WTC11 (cell line): ENCODE data around the gene SPATA6. TPM values are rescaled to one million over a fixed set of nuclear protein-coding genes. Genes with fewer than 3 reads are reported as not detected.

Source experiments
- ATAC-seq: fragments of 200-7000 bp; cut with Tn5 transposase; 2 replicates; pipeline ENCODE4 v1.10.0; 2021; ENCODE audit warnings: mild to moderate bottlenecking, moderate library complexity
- CTCF ChIA-PET: fragments of 300-600 bp; sonication (Branson Sonifier 250); formaldehyde crosslinking; loops from one replicate; lab custom pipeline; 2021; ENCODE audit warnings: antibody characterized with exemption; lab: Charles Lee
- POLR2A ChIA-PET: fragments of 350-600 bp; sonication (Branson Sonifier 250); formaldehyde crosslinking; loops from one replicate; lab custom pipeline; 2021; ENCODE audit warnings: antibody characterized with exemption; lab: Charles Lee
- DNase-seq: peaks from one replicate; pipeline ENCODE4 v3.0.0; 2021; ENCODE audit warnings: low spot score
- H3K27ac Mint-ChIP-seq: 2 replicates; pipeline ENCODE4 v1.8.0; 2021; ENCODE audit warnings: mixed read lengths
- H3K27me3 Mint-ChIP-seq: 2 replicates; pipeline ENCODE4 v1.8.0; 2021; ENCODE audit warnings: low read depth, mild to moderate bottlenecking, moderate library complexity, mixed read lengths
- H3K36me3 Mint-ChIP-seq: 2 replicates; pipeline ENCODE4 v1.8.0; 2021; ENCODE audit warnings: mixed read lengths
- H3K4me1 Mint-ChIP-seq: 2 replicates; pipeline ENCODE4 v1.8.0; 2022; ENCODE audit warnings: mixed read lengths
- H3K4me3 Mint-ChIP-seq: 2 replicates; pipeline ENCODE4 v1.8.0; 2021; ENCODE audit warnings: mild to moderate bottlenecking, moderate library complexity, mixed read lengths
- H3K9me3 Mint-ChIP-seq: 2 replicates; pipeline ENCODE4 v1.8.0; 2021; ENCODE audit warnings: mixed read lengths
- ARID4B ChIP-seq: sonication (generic); formaldehyde crosslinking; IDR thresholded peaks from 2 replicates; pipeline ENCODE4 v1.8.0; 2023; ENCODE audit warnings: missing genetic modification reagents, mild to moderate bottlenecking, borderline replicate concordance
- CREB1 ChIP-seq: sonication (generic); formaldehyde crosslinking; IDR thresholded peaks from 2 replicates; pipeline ENCODE4 v1.8.0; 2023; ENCODE audit warnings: mild to moderate bottlenecking, missing genetic modification reagents
- CREM ChIP-seq: sonication (generic); formaldehyde crosslinking; IDR thresholded peaks from 2 replicates; pipeline ENCODE4 v1.8.1; 2022; ENCODE audit warnings: mild to moderate bottlenecking, missing genetic modification reagents, moderate library complexity
- E2F4 ChIP-seq: sonication (generic); formaldehyde crosslinking; IDR thresholded peaks from 2 replicates; pipeline ENCODE4 v1.8.1; 2022; ENCODE audit warnings: low read depth, mild to moderate bottlenecking, moderate library complexity, missing genetic modification reagents, borderline replicate concordance
- E2F5 ChIP-seq: sonication (generic); formaldehyde crosslinking; IDR thresholded peaks from 2 replicates; pipeline ENCODE4 v1.8.1; 2022; ENCODE audit warnings: mild to moderate bottlenecking, moderate library complexity, missing genetic modification reagents
- IRF1 ChIP-seq: sonication (generic); formaldehyde crosslinking; IDR thresholded peaks from 2 replicates; pipeline ENCODE4 v1.8.0; 2023; ENCODE audit warnings: missing genetic modification reagents
- MXD4 ChIP-seq: fragments of 250-450 bp; sonication (Bioruptor Pico); IDR thresholded peaks from 2 replicates; pipeline ENCODE4 v1.8.0; 2021; ENCODE audit warnings: mild to moderate bottlenecking, moderate library complexity, borderline replicate concordance
- MYBL2 ChIP-seq: sonication (generic); formaldehyde crosslinking; IDR thresholded peaks from 2 replicates; pipeline ENCODE4 v1.8.1; 2023; ENCODE audit warnings: mild to moderate bottlenecking, moderate library complexity, missing genetic modification reagents
- NFYB ChIP-seq: sonication (generic); formaldehyde crosslinking; conservative IDR thresholded peaks from 2 replicates; pipeline ENCODE4 v1.8.0; 2022; ENCODE audit warnings: low read depth, missing genetic modification reagents
- NR1H2 ChIP-seq: sonication (generic); formaldehyde crosslinking; IDR thresholded peaks from 2 replicates; pipeline ENCODE4 v1.9.0; 2021; ENCODE audit warnings: mild to moderate bottlenecking, moderate library complexity, missing genetic modification reagents
- OVOL2 ChIP-seq: fragments of 250-450 bp; sonication (Bioruptor Pico); IDR thresholded peaks from 2 replicates; pipeline ENCODE4 v1.9.0; 2021; ENCODE audit warnings: mild to moderate bottlenecking, borderline replicate concordance
- PRDM15 ChIP-seq: sonication (generic); formaldehyde crosslinking; IDR thresholded peaks from 2 replicates; pipeline ENCODE4 v1.8.0; 2022; ENCODE audit warnings: missing genetic modification reagents
- SMAD3 ChIP-seq: sonication (generic); formaldehyde crosslinking; IDR thresholded peaks from 2 replicates; pipeline ENCODE4 v1.8.0; 2022; ENCODE audit warnings: missing genetic modification reagents, mild to moderate bottlenecking, borderline replicate concordance
- SOX15 ChIP-seq: fragments of 250-450 bp; sonication (Bioruptor Pico); IDR thresholded peaks from 2 replicates; pipeline ENCODE4 v1.9.0; 2021; ENCODE audit warnings: mild to moderate bottlenecking
- ZNF138 ChIP-seq: sonication (generic); formaldehyde crosslinking; conservative IDR thresholded peaks from 2 replicates; pipeline ENCODE4 v1.8.1; 2022; ENCODE audit warnings: mild to moderate bottlenecking, moderate library complexity, missing genetic modification reagents
- ZNF232 ChIP-seq: sonication (generic); formaldehyde crosslinking; IDR thresholded peaks from 2 replicates; pipeline ENCODE4 v1.8.0; 2022; ENCODE audit warnings: mild to moderate bottlenecking, missing genetic modification reagents
- ZNF263 ChIP-seq: sonication (generic); formaldehyde crosslinking; IDR thresholded peaks from 2 replicates; pipeline ENCODE4 v1.8.1; 2022; ENCODE audit warnings: low read depth, mild to moderate bottlenecking, moderate library complexity, missing genetic modification reagents
- ZNF396 ChIP-seq: fragments of 250-450 bp; sonication (Bioruptor Pico); IDR thresholded peaks from 2 replicates; pipeline ENCODE4 v1.8.0; 2021; ENCODE audit warnings: mild to moderate bottlenecking, moderate library complexity, borderline replicate concordance
- ZNF416 ChIP-seq: fragments of 250-450 bp; sonication (Bioruptor Pico); IDR thresholded peaks from 2 replicates; pipeline ENCODE4 v1.9.0; 2021; ENCODE audit warnings: mild to moderate bottlenecking, inconsistent platforms
- total RNA-seq: library from RNA; stranded (reverse); gene quantifications from 3 replicates; pipeline ENCODE4 v1.2.3, GENCODE V29; 2021
- TF ChIP-seq, protein P1 (sequence below): sonication (generic); formaldehyde crosslinking; IDR thresholded peaks from 2 replicates; pipeline ENCODE4 v1.8.1; 2023; ENCODE audit warnings: mild to moderate bottlenecking, missing genetic modification reagents, moderate library complexity
- TF ChIP-seq, protein P2 (sequence below): sonication (generic); formaldehyde crosslinking; IDR thresholded peaks from 2 replicates; pipeline ENCODE4 v1.8.0; 2022; ENCODE audit warnings: mild to moderate bottlenecking, missing genetic modification reagents

The SPATA6 gene
- total RNA-seq, 1 experiment from 2014 or later, result 17.7 TPM

- no peak for ATAC-seq
- no peak for TF ChIP-seq PRDM15 (CRISPR knock-in tag)
- no peak for TF ChIP-seq OVOL2 (CRISPR knock-in tag)
- TF ChIP-seq, protein P1, sequence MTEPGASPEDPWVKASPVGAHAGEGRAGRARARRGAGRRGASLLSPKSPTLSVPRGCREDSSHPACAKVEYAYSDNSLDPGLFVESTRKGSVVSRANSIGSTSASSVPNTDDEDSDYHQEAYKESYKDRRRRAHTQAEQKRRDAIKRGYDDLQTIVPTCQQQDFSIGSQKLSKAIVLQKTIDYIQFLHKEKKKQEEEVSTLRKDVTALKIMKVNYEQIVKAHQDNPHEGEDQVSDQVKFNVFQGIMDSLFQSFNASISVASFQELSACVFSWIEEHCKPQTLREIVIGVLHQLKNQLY (CRISPR knock-in tag), result no peak
- TF ChIP-seq E2F4 (CRISPR knock-in tag), result no peak
- no peak for TF ChIP-seq CREB1 (CRISPR knock-in tag)
- no peak for TF ChIP-seq SMAD3 (CRISPR knock-in tag)
- TF ChIP-seq MYBL2, result no peak
- TF ChIP-seq IRF1, result no peak
- no peak for TF ChIP-seq ZNF416 (CRISPR knock-in tag)
- TF ChIP-seq NR1H2, result no peak
- TF ChIP-seq ZNF396 (CRISPR knock-in tag), result no peak
- no peak for TF ChIP-seq SOX15 (CRISPR knock-in tag)
- TF ChIP-seq, protein P2, sequence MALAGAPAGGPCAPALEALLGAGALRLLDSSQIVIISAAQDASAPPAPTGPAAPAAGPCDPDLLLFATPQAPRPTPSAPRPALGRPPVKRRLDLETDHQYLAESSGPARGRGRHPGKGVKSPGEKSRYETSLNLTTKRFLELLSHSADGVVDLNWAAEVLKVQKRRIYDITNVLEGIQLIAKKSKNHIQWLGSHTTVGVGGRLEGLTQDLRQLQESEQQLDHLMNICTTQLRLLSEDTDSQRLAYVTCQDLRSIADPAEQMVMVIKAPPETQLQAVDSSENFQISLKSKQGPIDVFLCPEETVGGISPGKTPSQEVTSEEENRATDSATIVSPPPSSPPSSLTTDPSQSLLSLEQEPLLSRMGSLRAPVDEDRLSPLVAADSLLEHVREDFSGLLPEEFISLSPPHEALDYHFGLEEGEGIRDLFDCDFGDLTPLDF (CRISPR knock-in tag), result no peak
- no peak for TF ChIP-seq E2F5 (CRISPR knock-in tag)
- no peak for TF ChIP-seq ZNF138 (CRISPR knock-in tag)
- TF ChIP-seq MXD4 (CRISPR knock-in tag), result no peak
- no peak for TF ChIP-seq ZNF263 (CRISPR knock-in tag)
- no peak for TF ChIP-seq ZNF232 (CRISPR knock-in tag)
- TF ChIP-seq, all 79 proteins: peak for 0
- Mint-ChIP-seq H3K36me3 (peaks cover 40% of the 10 kb centered on the region), H3K4me1 (no peaks in the 10 kb centered on the region), H3K4me3 (no peak overlapping the region), H3K27ac (no peak overlapping the region), H3K27me3 (no peaks in the 10 kb centered on the region; the same call in 1 of the 2 replicates), H3K9me3 (peaks cover 58% of the 10 kb centered on the region)
- no peak for DNase-seq
- CTCF ChIA-PET, result no interaction called here
- POLR2A ChIA-PET, result no interaction called here
These were observed 139.9 kb downstream of the SPATA6 start for GRCh38 chr1:48332115-48332514.

- no peaks in the 10 kb centered on the region; the same call in 1 of the 2 replicates for H3K27me3 Mint-ChIP-seq
- peaks cover 66% of the 10 kb centered on the region for H3K9me3 Mint-ChIP-seq
- DNase-seq (no peak), ATAC-seq (no peak)
- no peak overlapping the region for H3K4me3 Mint-ChIP-seq
- H3K36me3 Mint-ChIP-seq, result peaks cover 49% of the 10 kb centered on the region
- CTCF ChIA-PET, result no interaction called here
- no peaks in the 10 kb centered on the region for H3K4me1 Mint-ChIP-seq
- no peak overlapping the region for H3K27ac Mint-ChIP-seq
- POLR2A ChIA-PET, result no interaction called here
- TF ChIP-seq NFYB, result no peak
- no peak for TF ChIP-seq CREM
- TF ChIP-seq, protein P2 (CRISPR knock-in tag), result no peak
- TF ChIP-seq ARID4B, result no peak
These were observed 142.1 kb downstream of the SPATA6 start for GRCh38 chr1:48329905-48330304.
